ENCODE results near the gene SLC25A42.

Gene SLC25A42

DNA sequence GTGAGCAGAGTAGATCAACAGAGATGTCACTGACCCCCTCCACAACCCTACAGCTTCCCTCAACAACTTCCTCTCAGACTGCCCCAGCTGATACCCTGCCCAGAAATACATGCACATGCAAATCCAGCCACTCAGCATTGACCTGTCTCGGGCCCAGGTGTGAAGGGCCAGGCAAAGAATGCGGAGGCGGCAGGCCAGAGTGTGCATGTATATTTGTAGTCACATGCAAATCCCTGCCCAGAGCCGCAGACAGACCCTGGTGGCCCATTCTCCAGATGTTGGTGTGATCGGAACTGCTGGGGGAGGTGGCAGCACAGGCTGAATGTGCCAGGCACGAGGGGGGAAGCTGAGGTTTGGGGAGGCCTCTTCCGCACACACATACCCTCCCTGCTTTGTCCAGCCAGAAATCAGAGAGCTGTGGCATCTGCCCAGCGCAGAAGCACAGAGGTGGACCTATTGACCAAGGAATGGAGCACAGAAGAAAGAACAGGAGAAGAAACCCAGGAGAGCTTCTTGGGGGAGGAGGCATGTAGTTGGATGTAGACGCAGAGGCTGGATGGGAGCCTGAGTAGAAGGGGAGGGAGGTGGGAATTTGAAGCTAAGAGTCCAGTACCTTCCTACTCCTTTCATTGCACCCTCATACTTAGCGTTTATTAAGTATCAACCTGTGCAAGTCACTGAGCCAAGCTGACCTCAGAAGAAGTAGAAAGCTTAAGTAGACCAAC is 91.9 kb downstream of the SLC25A42 start:
- Mint-ChIP-seq H3K4me1 (no peaks in the 10 kb centered on the region), H3K9me3 (no peaks in the 10 kb centered on the region), H3K4me3 (no peak overlapping the region), H3K27ac (ENCODE audit: low read depth) (no peak overlapping the region), H3K36me3 (ENCODE audit: insufficient read depth) (peaks cover 14% of the 10 kb centered on the region), H3K27me3 (no peaks in the 10 kb centered on the region)
- no peak for DNase-seq (ENCODE audit: low spot score in 2 of 2)
- no peak for ATAC-seq (replicated peaks; ENCODE audit: extremely low read depth, poor library complexity, severe bottlenecking)

GRCh38 chr19:19157808-19158207 is 94.0 kb downstream of the SLC25A42 start:
- H3K4me3 Mint-ChIP-seq, result no peak overlapping the region
- H3K36me3 Mint-ChIP-seq (ENCODE audit: insufficient read depth), result peaks cover 14% of the 10 kb centered on the region
- no peaks in the 10 kb centered on the region for H3K27me3 Mint-ChIP-seq
- no peaks in the 10 kb centered on the region for H3K4me1 Mint-ChIP-seq
- H3K27ac Mint-ChIP-seq (ENCODE audit: low read depth), result no peak overlapping the region
- ATAC-seq (replicated peaks; ENCODE audit: extremely low read depth, poor library complexity, severe bottlenecking) (no peak), DNase-seq (ENCODE audit: low spot score in 2 of 2) (no peak)
- no peaks in the 10 kb centered on the region for H3K9me3 Mint-ChIP-seq

DNA sequence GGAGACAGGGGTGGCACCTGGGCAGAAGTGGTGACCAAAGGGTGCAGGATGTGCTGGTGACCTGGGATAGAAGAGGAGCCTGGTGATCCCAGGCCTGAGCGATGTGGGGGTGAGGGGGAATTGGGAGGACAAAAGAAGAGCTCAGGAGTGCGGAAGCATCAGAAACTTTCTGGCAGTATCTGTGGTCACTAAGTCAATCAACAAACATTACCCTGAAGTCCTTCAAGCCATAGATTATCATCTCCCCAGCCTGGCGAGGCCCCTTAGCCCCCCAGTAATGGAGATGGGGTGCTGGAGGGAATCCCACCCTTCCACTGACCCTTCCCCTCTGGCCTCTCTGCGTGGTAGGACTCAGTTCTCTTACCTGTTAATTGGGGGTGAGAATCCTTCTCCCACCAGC is 95.7 kb downstream of the SLC25A42 start:
- no peaks in the 10 kb centered on the region for H3K4me1 Mint-ChIP-seq
- DNase-seq (ENCODE audit: low spot score in 2 of 2), result no peak

GRCh38 chr19:19160461-19161035 is 96.8 kb downstream of the SLC25A42 start:
- Mint-ChIP-seq H3K27me3 (no peaks in the 10 kb centered on the region), H3K4me3 (no peak overlapping the region), H3K4me1 (no peaks in the 10 kb centered on the region), H3K9me3 (no peaks in the 10 kb centered on the region), H3K36me3 (ENCODE audit: insufficient read depth) (peaks cover 11% of the 10 kb centered on the region), H3K27ac (ENCODE audit: low read depth) (no peak overlapping the region)
- DNase-seq (ENCODE audit: low spot score in 2 of 2) (no peak), ATAC-seq (replicated peaks; ENCODE audit: extremely low read depth, poor library complexity, severe bottlenecking) (no peak)

More for the DNA sequence above, 95.7 kb downstream of the SLC25A42 start:
- Mint-ChIP-seq H3K36me3 (ENCODE audit: insufficient read depth) (peaks cover 11% of the 10 kb centered on the region), H3K4me3 (no peak overlapping the region), H3K9me3 (no peaks in the 10 kb centered on the region), H3K27me3 (no peaks in the 10 kb centered on the region), H3K27ac (ENCODE audit: low read depth) (no peak overlapping the region)
- ATAC-seq (replicated peaks; ENCODE audit: extremely low read depth, poor library complexity, severe bottlenecking), result no peak

GRCh38 chr19:19162495-19162894 is 98.7 kb downstream of the SLC25A42 start:
- ATAC-seq (replicated peaks; ENCODE audit: extremely low read depth, poor library complexity, severe bottlenecking), result no peak
- DNase-seq (ENCODE audit: low spot score in 2 of 2), result no peak
- Mint-ChIP-seq H3K9me3 (no peaks in the 10 kb centered on the region), H3K27ac (ENCODE audit: low read depth) (no peak overlapping the region), H3K4me1 (no peaks in the 10 kb centered on the region), H3K36me3 (ENCODE audit: insufficient read depth) (peaks cover under 1% of the 10 kb centered on the region), H3K4me3 (no peak overlapping the region), H3K27me3 (no peaks in the 10 kb centered on the region)

Measured in central memory CD8-positive, alpha-beta T cell (primary cell).